Gastrocnemius medialis (tissue), 4 donors: ENCODE measurements around the gene OS9.

Experiments
- POLR2A ChIP-seq, 2 donors: fragments of 450-650 bp; IDR thresholded peaks; one replicate each; pipeline ENCODE4 v1.6.1; 2017; ENCODE audit warnings: antibody characterized with exemption in 2 of 2, mild to moderate bottlenecking in 2 of 2, moderate library complexity in 2 of 2
- TF ChIP-seq, protein P1 (sequence below), 5 experiments: fragments of 450-650 bp in 3 of 5; fragments of 200-600 bp in 2 of 5; sonication (generic) in 2 of 5; IDR thresholded peaks in 4 of 5; conservative IDR thresholded peaks in 1 of 5; 1 replicate in 4 of 5; 2 replicates in 1 of 5; pipeline ENCODE4 v1.5.1; 2016 to 2019; ENCODE audit warnings: antibody characterized with exemption in 5 of 5, mild to moderate bottlenecking in 3 of 5, moderate library complexity in 3 of 5

DNA sequence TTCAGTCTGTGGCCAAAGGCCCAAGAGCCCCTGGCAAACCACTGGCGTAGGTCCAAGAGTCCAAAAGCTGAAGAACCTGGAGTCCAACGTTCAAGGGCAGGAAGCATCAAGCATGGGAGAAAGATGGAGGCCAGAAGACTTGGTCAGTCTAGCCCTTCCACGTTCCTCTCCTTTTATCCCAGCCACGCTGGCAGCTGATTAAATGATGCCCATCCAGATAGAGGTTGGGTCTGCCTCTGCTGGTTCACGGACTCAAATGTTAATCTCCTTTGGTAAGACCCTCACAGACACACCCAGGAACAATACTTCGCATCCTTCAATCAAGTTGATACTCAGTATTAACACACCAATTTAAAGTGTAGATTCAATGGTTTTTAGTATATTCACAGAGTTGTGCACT is 21.1 kb upstream of the OS9 start:
- TF ChIP-seq, protein P1, sequence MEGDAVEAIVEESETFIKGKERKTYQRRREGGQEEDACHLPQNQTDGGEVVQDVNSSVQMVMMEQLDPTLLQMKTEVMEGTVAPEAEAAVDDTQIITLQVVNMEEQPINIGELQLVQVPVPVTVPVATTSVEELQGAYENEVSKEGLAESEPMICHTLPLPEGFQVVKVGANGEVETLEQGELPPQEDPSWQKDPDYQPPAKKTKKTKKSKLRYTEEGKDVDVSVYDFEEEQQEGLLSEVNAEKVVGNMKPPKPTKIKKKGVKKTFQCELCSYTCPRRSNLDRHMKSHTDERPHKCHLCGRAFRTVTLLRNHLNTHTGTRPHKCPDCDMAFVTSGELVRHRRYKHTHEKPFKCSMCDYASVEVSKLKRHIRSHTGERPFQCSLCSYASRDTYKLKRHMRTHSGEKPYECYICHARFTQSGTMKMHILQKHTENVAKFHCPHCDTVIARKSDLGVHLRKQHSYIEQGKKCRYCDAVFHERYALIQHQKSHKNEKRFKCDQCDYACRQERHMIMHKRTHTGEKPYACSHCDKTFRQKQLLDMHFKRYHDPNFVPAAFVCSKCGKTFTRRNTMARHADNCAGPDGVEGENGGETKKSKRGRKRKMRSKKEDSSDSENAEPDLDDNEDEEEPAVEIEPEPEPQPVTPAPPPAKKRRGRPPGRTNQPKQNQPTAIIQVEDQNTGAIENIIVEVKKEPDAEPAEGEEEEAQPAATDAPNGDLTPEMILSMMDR (IDR thresholded peaks at IDR 0.05 in 4 of 5, conservative IDR thresholded peaks at IDR 0.05 in 1 of 5): no peak
- no peak for TF ChIP-seq POLR2A (IDR thresholded peaks at IDR 0.05)
